Type B pancreatic cell (in vitro differentiated cells): ENCODE data around the gene GATC. TPM values are rescaled to one million over a fixed set of nuclear protein-coding genes. Genes with fewer than 3 reads are reported as not detected.
A peak's percentile ranks its signal among the peaks of the same experiment; 100 is the strongest.

Experiments
- DNase-seq: peaks from one replicate; pipeline ENCODE4 v3.0.0; 2021; ENCODE audit warnings: mixed read lengths; ENCODE audit not compliant: unreplicated experiment; ENCODE audit errors: extremely low spot score
- H3K27ac Mint-ChIP-seq: 2 replicates; pipeline ENCODE4 v1.8.0; 2021; ENCODE audit warnings: mild to moderate bottlenecking, mixed read lengths
- H3K27me3 Mint-ChIP-seq: 2 replicates; pipeline ENCODE4 v1.8.0; 2021; ENCODE audit warnings: mixed read lengths
- H3K36me3 Mint-ChIP-seq: 2 replicates; pipeline ENCODE4 v1.8.0; 2021; ENCODE audit warnings: mixed read lengths
- H3K4me1 Mint-ChIP-seq: one replicate; pipeline ENCODE4 v1.8.0; 2021; ENCODE audit warnings: mixed read lengths; ENCODE audit not compliant: unreplicated experiment
- H3K4me3 Mint-ChIP-seq: 2 replicates; pipeline ENCODE4 v1.8.0; 2021; ENCODE audit warnings: mild to moderate bottlenecking, mixed read lengths
- H3K9me3 Mint-ChIP-seq: 2 replicates; pipeline ENCODE4 v1.8.0; 2021; ENCODE audit warnings: mixed read lengths
- long read RNA-seq: library from polyadenylated mRNA; unstranded; transcript quantifications from one replicate; pipeline ENCODE4 v2.0.0, GENCODE V29; 2020
- total RNA-seq: library from RNA; stranded (reverse); gene quantifications from 2 replicates; pipeline ENCODE4 v1.2.1, GENCODE V29; 2021; ENCODE audit warnings: low replicate concordance
- TF ChIP-seq, protein P1 (sequence below): fragments of 200-600 bp; sonication (generic); conservative IDR thresholded peaks from 2 replicates; pipeline ENCODE4 v1.5.0; 2021; ENCODE audit warnings: antibody characterized with exemption, mild to moderate bottlenecking

Gene GATC, protein sequence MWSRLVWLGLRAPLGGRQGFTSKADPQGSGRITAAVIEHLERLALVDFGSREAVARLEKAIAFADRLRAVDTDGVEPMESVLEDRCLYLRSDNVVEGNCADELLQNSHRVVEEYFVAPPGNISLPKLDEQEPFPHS
- total RNA-seq = 27.7 and 33.9 TPM in 2 replicates
- long read RNA-seq, full-length matches to known transcripts = 5 of 8 reads
- long read RNA-seq, partial matches to known transcripts = 0 of 8 reads
- long read RNA-seq, other reads (novel, unspliced or antisense) = 3 of 8 reads

DNA sequence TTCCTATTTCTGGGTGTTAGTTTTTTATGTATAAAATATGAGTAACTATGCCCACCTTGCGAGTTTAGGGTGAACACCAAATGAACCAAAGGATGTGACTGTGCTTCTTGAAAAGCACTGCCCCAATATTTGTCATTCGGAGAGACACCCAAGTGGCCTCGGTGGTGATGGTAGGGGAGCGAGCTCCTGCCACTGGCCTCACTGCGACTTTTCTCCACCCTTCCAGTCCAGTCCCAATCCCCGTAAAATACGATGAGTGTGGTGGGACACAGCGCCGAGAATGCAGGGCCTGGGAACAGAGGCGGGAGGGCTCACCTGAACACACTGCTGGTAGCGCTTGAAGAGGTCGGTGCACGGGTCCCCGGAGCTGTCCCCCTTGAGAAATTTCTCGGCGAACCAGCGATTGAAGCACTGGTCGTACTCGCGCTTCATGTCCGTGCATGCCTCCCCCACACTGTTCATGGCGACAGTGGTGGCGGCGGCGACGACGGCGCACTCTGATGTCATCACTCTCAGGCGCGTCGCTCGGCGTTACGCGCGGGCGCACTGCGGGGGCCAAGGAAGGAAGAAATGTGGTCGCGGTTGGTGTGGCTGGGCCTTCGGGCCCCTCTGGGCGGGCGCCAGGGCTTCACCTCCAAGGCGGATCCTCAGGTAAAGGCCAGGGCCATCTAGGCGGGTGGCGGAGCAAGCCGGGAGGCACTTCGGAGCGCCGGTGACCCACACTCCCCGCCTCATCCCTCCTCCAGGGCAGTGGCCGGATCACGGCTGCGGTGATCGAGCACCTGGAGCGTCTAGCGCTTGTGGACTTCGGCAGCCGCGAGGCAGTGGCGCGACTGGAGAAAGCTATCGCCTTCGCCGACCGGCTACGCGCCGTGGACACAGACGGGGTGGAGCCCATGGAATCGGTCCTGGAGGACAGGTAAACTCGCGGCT lies at the start of gene GATC, which contains the start of gene TRIAP1:
TSS of gene GATC (plus strand) at position 534 of the 933 bp plus-strand sequence. CDS start at position 571, 37 bp downstream.
TSS of gene TRIAP1 (minus strand) at position 474 of the 933 bp plus-strand sequence. CDS start at position 462, 12 bp downstream.
- no peaks in the 10 kb centered on the region for H3K9me3 Mint-ChIP-seq
- TF ChIP-seq, protein P1, sequence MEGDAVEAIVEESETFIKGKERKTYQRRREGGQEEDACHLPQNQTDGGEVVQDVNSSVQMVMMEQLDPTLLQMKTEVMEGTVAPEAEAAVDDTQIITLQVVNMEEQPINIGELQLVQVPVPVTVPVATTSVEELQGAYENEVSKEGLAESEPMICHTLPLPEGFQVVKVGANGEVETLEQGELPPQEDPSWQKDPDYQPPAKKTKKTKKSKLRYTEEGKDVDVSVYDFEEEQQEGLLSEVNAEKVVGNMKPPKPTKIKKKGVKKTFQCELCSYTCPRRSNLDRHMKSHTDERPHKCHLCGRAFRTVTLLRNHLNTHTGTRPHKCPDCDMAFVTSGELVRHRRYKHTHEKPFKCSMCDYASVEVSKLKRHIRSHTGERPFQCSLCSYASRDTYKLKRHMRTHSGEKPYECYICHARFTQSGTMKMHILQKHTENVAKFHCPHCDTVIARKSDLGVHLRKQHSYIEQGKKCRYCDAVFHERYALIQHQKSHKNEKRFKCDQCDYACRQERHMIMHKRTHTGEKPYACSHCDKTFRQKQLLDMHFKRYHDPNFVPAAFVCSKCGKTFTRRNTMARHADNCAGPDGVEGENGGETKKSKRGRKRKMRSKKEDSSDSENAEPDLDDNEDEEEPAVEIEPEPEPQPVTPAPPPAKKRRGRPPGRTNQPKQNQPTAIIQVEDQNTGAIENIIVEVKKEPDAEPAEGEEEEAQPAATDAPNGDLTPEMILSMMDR = no peak
- H3K4me3 Mint-ChIP-seq = peak within 1 kb of the TSS; percentile 99
- peaks cover 7% of the 10 kb centered on the region for H3K4me1 Mint-ChIP-seq
- peak; percentile 90 for DNase-seq
- no peaks in the 10 kb centered on the region for H3K27me3 Mint-ChIP-seq
- peak within 1 kb of the TSS; percentile 98 for H3K27ac Mint-ChIP-seq
- peaks cover 12% of the 10 kb centered on the region for H3K36me3 Mint-ChIP-seq

DNA sequence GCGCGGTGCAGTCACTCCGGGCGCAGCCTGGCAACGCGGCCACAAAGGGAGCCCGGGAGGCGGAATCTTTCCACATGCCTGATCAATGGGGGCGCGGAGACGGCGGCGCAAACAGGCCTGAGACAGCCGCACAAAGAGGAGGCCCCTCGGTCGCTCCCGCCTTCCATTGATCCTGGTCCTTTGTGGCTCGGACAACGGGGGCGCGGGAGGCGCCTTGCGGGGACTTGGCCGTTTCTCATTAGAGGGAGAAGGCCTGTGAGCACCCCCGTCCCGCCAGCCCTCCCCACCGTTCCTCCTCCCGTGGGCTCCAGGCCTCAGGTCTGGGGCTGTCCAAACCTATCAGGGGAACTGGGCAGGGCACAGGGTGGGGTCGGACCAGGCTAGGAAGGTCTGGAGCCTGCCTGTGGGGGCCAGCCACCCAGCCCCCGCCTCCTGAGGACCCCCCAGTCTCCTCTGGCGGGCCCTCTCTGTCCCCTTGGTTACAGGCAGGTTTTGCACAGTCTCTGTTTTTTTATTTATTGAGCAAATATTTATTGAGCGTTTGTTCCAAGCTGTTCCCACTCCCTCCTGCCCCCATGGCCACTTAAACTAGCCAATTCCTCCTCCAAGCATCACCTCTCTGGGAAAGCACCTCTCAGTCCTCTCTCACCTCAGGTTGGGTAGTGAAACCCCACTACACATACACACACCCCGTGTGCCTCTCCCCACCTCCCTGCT lies 48.3 kb upstream of the GATC start:
- TF ChIP-seq, protein P1 = no peak
- Mint-ChIP-seq H3K36me3 (no peaks in the 10 kb centered on the region), H3K4me3 (peak overlapping the region; percentile 68), H3K27me3 (no peaks in the 10 kb centered on the region), H3K9me3 (no peaks in the 10 kb centered on the region), H3K27ac (peak overlapping the region; percentile 74), H3K4me1 (peaks cover 16% of the 10 kb centered on the region)
- DNase-seq = no peak

DNA sequence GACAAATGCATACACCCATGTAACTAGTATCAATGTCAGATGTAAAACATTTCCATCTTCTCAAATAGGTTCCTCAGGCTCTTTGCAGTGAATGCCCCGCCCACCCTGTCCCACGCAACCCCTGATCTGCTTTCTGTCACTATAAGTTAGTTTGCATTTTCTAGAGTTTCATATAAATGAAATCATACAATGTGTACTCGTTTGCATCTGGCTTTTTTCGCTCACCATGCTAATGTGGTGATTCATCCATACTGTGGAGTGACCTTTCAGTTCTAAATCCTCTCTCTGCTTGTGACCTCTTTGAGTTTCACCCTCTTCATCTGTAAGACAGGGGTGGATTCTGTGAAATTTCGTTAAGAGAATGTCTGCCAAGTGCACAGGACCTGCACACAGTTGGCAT lies 46.7 kb upstream of the GATC start:
- Mint-ChIP-seq H3K9me3 (no peaks in the 10 kb centered on the region), H3K36me3 (no peaks in the 10 kb centered on the region), H3K4me1 (peaks cover 16% of the 10 kb centered on the region), H3K4me3 (no peak overlapping the region), H3K27me3 (no peaks in the 10 kb centered on the region), H3K27ac (no peak overlapping the region)
- DNase-seq = no peak
- TF ChIP-seq, protein P1 = no peak

DNA sequence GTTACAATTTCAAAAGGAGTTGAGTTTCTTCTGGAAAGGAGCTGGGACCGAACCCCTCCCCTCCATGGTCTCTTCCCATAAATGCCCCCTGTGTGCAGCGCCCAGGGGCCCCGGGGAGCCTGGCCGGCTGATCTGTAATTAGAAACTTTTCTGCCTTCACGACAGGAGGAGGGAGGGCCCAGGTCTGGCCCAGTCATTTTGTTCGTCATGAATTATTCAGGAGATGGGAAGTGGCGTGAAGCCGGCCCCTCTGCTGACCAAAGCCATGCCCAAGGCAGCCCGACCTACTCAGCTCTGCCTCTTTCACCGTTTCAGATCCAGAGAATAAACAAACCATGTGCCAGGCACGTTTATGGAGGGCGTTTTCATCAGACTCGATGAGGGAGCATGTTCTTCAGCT lies 44.0 kb upstream of the GATC start:
- no peaks in the 10 kb centered on the region for H3K9me3 Mint-ChIP-seq
- peaks cover 16% of the 10 kb centered on the region for H3K4me1 Mint-ChIP-seq
- no peaks in the 10 kb centered on the region for H3K36me3 Mint-ChIP-seq
- peak overlapping the region; percentile 11 for H3K4me3 Mint-ChIP-seq
- H3K27ac Mint-ChIP-seq = peak overlapping the region; percentile 62
- DNase-seq = no peak
- TF ChIP-seq, protein P1 = no peak
- H3K27me3 Mint-ChIP-seq = no peaks in the 10 kb centered on the region

DNA sequence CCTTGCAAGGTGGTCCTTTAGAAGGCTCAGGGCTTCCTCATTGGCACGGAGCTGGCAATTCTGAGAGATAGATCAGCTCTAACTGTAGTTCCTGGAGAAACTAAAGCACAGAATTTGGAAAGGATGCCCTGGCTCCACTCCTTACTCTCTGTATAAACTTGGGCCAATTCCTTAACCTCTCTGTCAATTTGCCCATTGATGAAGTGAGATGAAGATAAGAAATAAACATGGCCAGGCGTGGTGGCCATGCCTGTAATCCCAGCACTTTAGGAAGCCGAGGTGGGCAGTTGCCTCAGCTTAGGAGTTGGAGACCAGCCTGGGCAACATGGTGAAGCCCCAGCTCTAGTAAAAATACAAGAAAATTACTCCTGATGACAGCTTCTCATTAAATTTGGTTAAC lies 42.4 kb upstream of the GATC start:
- no peak for DNase-seq
- TF ChIP-seq, protein P1 = no peak
- Mint-ChIP-seq H3K27ac (no peak overlapping the region), H3K4me3 (no peak overlapping the region), H3K9me3 (no peaks in the 10 kb centered on the region), H3K4me1 (peaks cover 11% of the 10 kb centered on the region), H3K27me3 (no peaks in the 10 kb centered on the region), H3K36me3 (no peaks in the 10 kb centered on the region)
